ENCODE measurements around the gene TTLL1.
"Not testable (repeated sequence)": the region's sequence is repeated elsewhere in the genome, so short reads cannot be mapped to it uniquely, and the experiment has no call there.

TTLL1 gene

DNA sequence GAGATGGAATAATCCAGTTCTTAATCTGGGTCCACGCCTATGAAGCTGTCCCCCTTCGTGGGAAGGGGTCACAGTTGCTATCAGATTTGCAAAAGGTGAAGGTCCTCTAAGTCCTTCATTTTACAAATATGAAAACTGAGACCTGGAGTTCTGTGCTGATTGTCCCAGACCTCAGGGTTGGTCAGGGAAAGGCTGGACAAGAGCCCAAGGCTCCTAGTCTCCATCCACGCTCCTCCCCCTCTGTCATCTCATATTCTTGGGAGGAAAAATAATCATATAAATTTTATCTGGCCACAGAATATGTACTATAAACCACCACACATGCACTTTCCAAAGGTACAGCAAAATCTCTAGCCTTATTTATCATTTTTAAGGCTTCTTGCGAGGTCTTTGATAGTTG lies 79.7 kb downstream of the TTLL1 start:
- no peak for DNase-seq

DNA sequence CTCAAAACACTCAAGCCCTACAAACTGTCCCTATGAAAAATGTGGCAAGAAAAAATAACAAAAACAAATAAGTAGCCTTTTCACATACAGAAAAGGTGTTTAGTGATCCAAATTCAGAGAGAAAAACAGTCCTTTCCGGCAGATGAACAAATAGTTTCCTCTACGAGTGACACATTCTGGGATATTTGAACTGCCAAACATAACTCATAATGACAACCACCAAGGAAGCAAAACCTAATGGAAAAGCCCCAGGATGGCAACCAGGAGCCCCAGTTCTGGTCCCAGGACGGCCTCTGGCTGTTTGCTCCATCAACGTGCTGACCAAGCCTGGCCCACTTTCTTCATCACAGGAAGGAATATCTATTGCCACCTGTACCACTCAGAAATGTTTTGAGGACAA lies 80.3 kb downstream of the TTLL1 start:
- DNase-seq: no peak

DNA sequence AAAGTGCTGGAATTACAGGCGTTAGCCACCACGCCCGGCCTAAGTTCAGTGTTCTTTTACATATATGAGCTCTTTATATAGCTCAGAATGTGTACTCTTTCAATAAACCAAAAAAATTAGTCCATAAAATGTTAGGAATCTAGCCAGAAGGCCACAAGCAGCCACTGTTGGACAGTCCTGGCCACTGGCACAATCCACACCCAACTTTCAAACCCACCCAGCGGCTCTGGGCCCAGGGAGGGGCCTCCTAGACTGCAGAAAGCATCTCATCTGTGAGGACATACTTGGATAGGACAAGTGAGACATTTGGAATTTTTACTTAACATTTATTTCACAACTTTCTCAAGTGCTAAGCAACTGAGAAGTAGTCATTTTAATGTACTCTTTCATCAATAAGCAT lies 80.7 kb downstream of the TTLL1 start:
- DNase-seq: no peak

DNA sequence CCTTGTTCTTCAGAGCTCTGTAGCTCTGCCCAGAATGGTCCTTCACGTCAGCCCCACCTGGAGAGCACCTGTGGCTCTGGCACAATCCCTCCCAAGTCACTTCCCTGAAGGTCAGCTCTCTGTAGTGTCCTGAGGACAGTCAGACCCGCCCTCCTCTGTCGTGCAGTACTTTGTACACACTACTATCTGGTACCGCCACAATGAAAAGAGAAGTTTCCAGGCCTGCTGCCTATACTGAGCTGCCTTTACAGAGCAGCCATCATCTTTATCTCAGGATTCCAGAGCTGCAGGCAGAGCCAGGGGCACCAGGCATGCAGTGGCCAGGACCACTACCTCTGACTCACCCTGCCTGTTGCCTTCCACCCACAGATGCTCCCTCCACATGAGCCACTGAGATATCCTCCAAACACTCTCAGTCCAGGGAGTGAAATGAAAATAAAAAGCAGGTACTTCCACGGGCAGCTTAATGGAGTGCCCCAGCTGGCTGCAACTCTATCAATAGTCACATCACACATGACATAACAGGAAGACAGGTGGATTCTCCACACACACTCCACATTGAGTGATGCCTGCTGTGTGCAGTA lies 81.6 kb downstream of the TTLL1 start:
- peak; percentile 16 for DNase-seq

DNA sequence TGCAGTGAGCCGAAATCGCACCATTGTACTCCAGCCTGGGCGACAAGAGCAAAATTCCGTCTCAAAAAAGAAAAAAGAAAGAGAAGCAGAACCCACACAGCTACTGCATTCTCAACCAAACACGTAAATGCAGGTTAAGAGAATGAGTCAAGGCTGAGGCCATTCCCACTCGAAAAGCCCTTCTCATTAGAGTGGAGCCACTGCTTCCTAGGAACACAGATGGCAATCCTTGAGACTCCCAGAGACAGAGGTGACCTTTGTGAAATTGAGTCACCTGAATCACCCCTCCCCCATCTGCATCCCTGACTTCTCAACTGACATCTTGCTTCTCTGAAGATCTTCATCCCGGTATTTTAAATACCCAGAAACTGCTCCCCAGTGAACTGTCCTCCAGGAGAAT lies 82.4 kb downstream of the TTLL1 start:
- no peak for DNase-seq

DNA sequence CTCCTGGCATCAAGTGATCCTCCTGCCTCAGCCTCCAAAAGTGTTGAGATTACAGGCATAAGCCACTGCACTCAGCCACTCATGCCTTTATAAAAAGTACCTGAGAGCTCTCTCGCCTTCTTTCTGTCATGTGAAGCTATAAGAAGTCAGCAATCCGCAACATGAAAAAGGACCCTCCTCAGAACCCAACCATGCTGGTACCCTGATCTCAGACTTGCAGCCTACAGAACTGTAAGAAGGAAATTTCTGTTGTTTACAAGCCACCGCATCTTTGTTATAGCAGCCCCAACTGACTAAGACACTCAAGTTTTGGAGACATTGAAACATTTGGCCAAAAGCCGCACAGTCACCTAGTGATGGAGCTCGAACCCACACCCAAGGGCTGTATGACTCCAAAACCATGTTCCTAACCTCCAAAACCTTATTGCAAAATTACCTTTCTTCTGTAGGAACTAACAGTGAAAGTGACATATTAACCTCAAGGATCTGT lies 83.1 kb downstream of the TTLL1 start:
- no peak for DNase-seq

DNA sequence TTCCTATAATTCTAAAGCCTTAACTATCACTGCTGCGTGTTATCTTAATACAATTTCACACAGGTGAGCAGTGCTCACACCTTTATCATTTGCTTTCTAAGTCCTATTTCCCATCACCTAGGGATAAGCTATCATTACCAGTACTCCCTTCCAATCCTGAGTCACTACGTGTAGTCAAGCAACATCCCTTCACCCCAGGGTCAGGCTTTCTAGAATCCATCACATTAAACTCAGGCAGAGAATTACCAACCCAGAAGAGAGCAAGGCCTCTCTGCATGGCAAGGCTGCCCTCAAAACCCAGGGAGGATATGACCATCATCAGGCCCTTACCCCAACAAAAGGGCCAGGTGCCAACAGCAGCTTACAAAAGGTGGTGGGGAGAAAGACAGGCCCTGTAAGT lies 84.1 kb downstream of the TTLL1 start:
- DNase-seq: no peak

DNA sequence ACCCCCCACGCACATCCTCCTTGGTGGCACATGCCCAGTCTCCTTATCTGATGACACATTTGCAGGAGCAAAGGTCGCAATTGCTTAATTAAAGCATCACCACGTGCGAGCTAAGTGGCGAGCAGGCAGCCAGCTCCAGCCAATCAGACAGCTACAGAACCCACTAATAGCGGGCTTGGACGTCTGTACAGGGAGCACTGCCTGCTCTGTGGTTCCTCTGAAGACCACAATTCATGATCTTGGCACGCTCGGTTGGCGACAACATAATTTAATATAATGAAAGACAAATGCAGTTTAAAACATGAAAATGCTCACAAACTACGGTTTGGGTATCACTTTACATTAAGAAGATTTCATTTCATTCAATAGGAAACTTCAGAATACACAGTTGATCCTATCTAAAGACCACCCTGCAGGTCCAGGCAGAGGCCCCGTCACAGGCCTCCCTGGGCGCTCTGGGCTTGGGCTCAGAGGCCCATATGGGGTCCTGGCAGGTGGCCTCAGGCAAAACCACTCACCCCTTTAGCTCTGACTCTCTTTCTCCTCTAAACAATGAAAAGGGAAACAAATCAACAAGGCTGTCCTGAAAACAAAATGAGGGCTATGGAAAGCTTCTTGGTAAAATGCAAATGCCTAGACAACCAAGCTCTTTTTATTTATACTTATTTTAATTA lies 84.7 kb downstream of the TTLL1 start:
- DNase-seq: no peak

DNA sequence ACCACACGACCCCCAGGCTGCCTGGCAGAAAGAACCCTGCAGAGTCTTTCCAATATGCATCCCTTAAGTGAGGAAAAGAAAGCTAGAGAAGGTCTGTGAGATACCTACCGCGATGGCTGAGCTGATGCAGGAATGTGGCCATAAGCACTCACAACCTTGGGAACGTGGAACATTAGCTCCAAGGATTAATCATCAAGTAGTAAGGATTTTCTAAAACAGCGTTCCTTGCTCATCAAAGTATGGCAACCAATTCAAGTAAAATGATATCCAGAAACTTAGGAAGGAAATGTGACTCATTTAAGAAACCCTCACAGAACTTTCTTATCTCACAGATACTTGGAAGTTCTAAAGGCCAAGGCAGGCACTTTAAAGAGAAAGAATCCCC lies 87.0 kb downstream of the TTLL1 start:
- DNase-seq: no peak

DNA sequence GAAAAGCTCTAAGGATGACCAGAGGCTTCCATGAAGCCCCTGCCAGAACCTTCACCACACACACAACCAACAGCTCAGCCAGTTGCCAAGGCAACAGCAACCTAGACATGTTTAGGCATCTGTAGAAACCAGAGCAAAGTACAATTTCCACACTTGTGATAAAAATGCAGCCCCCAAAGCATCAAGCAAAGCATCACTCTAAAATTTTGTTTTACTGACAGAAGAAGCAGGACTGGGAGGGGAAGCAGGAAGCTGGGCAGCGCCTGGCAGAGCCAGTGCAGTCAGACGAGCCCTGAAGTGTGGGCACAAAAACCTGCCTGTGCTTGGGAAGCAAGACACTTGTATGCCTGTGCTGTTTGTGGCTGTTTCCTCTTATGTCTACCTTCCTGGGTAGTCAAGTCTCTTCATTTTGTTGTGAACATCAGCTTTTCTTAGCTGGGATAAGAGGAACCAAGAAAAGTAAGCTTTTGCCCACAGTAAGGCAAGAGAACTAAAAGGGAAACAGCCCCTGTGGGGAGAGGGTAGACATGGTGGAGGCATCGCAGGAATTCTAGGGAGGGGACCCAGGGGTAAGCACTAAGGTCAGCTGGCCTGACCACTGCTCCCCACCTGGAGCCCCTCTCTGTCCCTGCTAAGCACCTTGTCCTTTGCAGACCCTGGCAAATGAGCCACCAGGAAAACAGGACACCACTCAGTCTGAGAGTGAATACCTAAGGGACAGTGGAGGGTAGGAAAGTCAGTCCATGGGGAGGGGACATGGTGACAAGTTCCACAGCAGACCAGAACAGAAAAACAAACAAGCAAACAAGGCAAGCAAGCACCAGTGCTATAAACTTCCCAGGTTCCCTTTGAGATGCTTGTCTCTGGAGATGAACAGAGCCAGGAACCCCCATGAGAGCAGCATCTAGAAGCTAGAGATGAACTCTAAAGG lies 87.7 kb downstream of the TTLL1 start:
- DNase-seq: no peak

DNA sequence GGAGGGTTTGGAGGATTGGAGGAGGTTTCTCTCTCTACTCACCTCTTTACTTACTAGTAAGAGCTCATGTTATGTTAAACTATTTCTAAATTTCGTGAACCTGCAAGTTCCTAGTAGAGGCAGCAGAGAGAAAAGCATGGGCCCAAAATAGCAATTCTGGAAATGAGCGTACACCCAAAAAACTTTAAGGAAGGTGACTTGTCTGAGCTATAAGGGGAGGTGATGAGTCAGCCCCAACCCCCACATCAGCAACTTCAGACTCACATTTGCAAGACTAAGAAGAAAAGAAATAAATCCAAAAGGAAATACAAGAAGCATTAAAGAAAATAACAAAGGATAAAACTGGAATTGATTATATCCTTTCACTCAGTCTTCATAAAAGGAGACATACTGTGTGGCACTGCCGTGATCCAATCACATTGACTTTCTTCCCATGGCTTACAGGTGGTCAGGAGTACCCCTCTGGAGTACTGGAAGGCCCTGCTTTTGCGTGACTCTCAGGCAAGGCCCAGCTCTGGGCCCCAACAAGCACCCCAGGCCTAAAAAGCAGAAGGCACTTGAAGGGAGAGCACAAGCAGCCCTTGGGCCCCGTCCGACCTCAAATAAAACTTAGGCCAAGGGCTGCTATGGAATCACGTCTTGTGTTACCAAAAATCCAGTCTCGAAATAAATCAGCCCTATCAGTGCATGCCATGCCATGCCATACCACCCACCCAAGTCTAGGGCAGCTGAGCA lies 88.6 kb downstream of the TTLL1 start:
- DNase-seq: no peak

DNA sequence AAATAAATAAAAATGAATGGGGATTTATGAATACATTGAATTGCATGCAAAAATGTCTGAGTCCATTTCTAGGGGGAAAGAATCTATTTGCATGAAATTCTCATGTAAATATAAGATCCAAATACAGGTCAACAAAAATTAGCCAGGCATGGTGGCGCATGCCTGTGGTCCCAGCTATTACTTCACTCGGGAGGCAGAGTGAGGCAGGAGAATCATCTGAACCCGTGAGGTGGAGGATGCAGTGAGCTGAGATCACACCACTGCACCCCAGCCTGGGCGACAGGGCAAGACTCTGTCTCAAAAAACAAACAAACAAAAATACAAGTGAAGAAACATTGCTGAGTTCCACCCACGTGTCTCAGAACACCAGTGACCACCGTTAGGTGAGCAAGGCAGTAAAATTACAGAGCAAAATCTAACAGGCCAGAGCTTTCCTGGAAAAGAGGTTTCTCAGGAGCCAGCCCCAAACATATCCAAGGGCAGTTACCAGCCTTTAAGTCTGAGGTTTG lies 91.6 kb downstream of the TTLL1 start:
- DNase-seq: no peak

DNA sequence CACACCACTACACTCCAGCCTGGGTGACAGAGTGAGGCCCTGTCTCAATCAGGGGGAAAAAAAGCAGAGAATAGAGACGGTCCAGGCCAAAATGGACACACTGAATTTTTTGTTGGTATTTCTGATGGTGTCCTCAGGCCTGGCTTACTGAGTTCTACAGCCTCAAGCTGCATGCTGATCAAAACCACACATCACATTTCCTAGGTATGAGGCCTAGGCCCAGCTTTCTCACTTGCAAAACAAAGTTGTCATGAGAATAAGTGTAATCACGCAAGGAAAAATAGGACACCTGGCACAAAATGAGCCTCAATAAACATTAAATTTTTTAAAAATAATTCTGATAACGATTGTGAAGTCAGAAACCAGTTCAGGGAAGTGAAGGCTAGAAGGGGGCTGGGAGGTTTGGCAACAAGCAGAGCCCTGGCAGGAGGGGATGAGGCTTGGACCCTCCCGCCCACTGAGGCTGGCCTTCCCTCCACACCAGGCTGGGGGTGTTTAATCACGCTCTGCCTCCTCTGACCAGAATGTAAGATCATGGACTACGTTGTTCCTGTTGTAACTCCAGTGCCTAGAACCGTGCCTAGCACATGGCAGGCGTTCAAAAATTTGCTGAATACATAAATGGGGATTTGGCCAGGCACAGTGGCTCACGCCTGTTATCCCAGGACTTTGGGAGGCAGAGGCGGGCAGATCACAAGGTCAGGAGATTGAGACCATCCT lies 92.4 kb downstream of the TTLL1 start:
- DNase-seq: no peak

DNA sequence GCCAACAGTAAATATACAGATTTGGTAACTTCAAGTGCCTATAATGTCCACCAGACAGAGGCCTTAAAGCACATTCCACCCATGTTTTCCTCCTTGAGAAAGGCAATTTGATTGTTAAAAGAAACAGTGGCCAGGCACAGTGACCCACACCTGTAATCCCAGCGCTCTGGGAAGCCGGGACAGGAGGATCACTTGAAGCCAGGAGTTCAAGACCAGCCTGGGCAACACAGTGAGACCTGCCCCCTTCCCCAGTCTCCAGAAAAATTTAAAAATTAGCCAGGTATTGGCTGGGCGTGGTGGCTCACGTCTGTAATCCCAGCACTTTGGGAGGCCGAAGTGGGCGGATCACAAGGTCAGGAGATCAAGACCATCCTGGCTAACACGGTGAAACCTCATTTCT lies 93.5 kb downstream of the TTLL1 start:
- not testable (repeated sequence) for DNase-seq

DNA sequence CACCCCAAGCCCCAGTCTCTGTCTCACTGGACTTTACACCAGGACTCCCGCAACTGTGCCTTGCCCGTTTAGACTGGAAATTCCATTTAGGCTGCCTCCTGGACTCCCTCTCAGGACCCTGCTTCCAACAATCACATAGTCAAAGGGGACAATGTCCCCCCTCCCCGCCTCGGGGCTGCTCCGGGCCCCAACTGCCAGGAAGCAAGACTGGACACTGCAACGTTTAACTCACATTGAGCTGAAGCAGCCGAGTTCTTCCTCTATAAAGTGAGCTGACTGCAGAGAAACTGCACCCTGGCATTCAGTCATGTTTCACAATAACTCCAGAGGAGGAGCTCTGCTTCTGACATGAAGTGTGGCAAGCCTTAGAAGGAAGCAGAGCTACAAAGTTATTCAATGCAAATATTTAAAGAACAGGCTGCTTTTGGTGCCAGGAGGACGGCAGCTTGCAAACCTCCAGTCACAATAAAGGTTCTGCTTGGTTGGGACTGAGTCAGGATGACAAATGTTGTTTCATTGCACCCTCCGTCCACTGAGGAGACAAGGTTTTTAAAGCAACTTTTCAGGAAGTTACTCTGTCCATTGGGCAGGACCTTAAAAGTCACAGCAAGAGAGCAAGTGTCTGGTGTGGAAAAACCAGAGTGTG lies 94.2 kb downstream of the TTLL1 start:
- no peak for DNase-seq

DNA sequence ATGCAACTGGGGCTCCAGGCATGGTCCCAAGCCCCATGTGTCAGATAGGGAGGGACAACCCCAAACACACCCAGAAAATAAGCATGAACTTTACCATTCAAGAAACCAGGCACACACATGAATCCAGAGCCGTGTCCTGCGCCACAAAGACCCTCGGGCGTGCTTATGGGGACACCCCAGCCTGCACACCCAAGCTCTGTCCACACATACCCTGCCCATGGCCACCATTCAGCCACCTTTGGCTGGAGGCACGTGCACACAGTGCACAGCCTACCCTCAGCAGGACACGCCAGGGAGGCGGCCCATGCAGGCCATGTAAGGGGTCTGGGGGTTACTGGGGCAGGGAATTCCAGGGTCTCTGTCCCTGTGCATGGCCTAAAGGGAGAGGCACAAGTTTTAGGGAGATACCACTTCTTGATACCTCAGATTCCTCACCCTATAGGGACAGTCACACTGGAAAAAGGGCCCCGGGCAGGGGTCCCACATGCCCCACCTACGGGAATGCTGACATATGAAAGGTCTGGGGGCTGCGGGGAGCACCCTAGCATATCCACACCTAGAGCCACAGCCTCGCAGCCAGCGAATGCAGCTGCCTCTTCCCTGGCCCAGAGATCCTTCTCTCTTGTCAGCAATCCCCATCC lies 94.8 kb downstream of the TTLL1 start:
- DNase-seq: no peak

DNA sequence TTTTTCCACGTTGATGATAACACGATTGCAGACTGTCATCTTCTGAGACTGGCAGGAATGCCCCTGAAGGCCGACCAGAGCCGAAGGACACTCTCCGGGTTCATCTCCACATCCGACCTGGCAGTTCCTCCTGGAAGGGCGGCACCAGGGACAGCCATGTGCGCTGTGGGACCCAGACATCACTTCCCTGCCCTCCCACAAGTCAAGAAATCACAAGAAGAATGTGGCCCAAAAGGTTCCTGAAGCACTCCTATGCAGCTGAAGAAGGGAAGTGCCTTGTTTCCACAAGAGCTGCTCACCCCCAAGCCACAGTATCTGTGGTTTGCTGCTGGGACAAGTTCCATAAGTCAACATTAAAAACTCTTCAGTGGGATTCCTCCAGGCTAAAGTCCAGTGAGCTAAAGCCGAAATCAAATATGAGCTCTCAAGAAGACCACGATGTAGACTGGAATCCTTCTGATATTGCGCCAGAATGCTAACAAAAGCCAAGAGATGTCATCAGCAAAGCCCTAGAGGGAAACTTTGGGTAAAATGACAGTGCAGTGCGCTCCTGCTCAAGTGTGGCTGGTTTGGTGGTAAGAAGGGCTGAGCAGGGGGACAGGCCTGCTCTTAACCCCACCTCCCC lies 95.4 kb downstream of the TTLL1 start:
- no peak for DNase-seq

DNA sequence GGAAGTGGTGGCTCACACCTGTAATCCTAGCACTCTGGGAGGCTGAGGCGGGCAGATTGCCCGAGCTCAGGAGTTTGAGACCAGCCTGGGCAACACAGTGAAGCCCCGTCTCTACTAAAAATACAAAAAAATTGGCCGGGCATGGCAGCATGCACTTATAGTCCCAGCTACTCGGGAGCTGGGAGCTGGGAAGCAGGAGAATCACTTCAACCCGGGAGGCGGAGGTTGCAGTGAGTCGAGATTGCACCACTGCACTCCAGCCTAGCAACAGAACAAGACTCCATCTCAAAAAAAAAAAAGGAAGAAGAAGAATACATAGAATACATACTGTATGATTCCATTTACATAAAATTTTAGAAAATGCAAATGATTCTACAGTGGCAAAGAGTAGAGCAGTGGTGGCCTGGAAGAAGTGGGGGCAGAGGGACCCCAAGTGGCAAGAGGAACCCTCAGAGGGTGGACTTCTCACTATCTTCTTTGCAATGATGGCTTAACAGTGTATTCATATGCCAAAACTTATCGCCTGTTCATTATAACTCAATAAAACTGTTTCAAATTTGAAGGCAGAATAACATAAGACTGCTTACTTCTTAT lies 96.2 kb downstream of the TTLL1 start:
- no peak for DNase-seq

DNA sequence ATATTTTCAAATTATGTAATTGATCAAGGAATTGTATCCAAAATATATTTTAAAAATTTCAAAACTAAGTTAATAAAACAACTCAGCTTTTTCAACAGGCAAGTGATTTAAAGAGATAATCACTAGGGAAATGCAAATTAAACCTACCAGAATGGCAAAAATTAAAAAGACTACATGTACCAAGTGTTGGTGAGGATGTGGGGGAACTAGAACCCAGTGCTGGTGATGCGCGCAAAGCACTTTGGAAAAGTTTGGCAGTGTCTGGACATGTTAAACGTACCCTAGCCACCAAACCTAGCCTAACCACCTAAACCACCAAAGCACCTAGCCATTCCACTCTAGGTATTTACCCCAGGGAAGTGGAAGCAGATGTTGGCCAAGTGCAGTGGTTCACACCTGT lies 97.1 kb downstream of the TTLL1 start:
- DNase-seq: no peak

DNA sequence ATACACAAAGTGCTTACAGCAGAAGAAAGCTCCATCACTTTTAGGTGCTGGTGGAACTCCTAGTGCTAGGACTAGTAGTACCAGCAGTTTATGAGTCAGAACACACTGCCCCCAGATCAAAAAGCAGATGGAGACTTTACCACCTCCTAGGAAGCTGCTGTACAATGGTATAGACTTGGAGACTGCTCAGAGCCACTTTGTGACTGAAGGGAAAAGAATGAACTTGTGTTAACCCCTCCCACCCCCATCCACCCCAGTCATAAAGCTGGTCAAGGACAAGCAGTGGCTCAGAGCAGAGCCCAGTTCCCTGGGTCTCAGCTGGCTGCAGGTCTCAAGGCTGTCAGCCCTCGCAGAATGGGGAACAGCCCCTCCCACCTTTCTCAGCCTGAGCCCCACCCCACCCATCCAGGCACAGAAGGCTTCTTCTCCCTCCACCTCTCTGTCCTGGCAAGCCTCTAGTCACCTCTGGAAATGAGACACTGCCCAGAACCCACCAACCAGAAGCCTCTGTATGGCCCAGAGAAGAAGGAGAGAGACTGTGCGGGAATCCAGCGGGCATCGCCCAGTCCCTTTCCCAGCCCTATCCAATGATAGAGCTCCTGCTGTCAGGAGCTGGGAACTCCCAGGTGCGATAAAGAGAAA lies 98.1 kb downstream of the TTLL1 start:
- no peak for DNase-seq
